NCI-H748 (cell line): ENCODE measurements around the gene PSMC3.
A peak's percentile ranks its signal among the peaks of the same experiment; 100 is the strongest.

ENCODE experiments used
- DNase-seq: peaks from one replicate; lab custom pipeline; 2025; ENCODE audit not compliant: unreplicated experiment; lab: John Stamatoyannopoulos, UW

Gene PSMC3

DNA sequence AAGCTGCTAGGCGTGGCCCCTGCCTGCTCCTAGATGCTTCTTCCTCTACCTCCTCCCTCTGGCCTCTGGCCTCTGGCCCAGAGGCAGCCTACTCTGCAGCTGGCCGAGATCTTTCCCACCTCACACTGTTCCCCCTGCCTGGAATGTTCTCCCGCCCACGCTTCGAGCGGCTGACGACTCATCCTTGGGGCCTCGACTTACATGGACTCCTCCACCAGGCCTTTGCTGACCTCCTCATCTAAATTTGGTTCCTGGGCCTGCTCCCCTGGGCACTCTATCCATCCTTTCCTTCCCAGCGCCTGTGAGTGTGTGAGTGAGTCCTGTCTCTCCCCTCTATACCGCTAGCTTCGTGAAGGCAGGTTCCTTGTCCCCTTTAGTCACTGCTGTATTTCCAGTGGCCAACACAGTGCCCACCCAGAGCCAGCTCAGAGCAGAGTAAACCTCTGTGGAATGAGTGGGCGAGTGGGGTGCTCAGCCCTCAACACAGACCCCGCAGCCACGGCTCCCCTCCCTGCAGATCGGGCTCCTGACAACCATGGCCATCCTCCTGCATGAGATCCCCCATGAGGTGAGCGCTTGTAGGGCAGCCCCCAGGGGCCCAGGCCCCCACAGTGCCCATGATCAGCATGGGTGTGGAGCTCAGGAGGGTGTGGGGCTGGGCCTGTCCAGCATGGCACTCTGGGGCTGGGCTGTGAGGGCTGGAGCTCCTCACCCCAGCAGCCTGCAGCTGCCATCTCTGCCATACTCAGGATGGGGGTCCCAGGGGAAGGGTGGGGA lies 12.1 kb downstream of the PSMC3 start:
- DNase-seq: no peak

DNA sequence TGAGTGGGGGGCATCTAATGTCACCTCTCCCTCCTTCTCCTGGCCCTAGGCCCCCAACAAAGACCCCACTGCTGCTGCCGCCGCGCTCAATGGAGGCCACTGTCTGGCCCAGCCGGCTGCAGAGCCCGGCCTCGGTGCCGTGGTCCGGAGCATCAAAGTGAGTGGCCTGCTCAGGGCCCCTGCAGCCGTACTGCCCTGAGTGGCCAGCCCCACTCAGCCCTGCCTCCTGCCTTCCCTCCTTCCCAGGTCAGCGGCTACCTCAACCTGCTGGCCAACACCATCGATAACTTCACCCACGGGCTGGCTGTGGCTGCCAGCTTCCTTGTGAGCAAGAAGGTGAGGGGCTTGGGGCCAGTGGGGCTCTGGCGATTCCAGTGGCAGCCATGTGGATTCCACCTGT lies 12.9 kb downstream of the PSMC3 start:
- DNase-seq: no peak

DNA sequence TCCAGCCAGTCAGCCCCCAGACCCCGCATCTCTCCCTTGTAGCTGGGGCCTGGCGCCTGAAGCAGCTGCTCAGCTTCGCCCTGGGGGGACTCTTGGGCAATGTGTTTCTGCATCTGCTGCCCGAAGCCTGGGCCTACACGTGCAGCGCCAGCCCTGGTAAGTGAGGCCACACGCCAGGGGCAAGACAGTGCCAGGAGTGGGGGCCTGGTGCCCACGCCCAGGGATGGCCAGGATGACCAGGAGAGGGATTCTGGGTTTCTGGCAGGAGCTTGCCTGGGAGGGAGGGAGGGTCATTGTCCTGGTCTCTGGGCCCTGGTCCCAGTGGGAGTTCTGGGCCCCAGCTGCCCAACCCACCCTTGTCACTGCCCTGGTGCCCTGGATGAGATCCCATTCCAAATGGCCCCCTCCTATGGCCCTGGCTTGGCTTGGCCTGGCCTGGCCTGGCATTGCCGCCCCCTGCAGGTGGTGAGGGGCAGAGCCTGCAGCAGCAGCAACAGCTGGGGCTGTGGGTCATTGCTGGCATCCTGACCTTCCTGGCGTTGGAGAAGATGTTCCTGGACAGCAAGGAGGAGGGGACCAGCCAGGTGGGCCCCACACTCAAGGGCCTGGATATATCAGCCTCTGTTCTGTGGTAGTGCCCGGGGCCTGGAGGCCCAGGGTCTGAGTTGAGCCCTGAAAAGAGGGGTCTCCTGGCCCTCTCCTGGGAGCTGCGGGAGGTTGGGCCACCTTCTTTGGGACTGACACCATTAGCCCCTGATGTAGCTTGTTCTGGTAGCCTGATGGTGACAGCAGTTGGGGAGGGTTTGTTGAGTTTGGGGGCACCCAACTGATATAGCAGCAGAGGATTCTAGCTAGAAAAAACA lies 14.1 kb downstream of the PSMC3 start:
- DNase-seq: peak; percentile 38

DNA sequence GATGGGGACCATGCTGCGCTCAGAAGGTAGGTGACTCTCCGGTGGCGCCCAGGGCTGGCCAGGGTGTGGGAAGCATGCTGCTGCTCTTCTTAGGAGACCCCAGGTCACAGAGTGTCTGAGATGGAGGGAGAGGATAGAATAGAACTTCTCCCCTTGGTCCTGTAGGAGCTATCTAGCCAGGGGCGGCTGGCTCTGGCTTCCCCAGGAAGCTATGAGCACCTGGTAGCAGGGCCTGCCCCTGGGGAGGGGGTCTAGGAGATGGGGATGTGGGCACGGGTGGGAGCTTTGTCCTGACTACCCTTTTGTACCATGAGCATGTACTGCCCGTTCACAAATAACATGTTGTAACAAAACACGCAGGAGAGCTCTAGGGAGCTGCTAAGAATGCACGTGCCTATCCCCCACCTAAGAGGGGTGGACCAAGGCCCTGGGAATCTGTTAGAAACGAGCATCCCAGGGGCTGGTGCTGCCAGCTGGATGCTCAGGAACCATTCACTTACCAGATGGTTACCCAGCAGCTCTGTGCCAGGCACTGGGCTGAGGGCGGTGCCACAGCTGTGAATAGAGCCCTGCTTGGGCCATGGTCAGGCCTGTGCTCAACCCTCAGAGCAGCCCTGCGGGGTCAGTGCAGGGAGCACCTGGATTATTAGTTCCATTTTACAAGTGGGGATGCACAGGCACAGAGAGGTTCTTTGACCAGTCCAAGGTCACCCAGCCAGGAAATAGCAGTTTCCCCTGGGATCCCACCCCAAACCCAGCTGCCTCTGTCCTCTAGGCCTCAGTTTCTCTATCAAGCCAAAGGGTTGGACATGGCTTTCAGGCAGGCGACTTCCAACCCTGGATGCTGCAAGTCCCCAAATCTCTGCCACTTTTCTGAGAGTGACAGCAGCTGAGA lies 15.6 kb downstream of the PSMC3 start:
- DNase-seq: no peak

DNA sequence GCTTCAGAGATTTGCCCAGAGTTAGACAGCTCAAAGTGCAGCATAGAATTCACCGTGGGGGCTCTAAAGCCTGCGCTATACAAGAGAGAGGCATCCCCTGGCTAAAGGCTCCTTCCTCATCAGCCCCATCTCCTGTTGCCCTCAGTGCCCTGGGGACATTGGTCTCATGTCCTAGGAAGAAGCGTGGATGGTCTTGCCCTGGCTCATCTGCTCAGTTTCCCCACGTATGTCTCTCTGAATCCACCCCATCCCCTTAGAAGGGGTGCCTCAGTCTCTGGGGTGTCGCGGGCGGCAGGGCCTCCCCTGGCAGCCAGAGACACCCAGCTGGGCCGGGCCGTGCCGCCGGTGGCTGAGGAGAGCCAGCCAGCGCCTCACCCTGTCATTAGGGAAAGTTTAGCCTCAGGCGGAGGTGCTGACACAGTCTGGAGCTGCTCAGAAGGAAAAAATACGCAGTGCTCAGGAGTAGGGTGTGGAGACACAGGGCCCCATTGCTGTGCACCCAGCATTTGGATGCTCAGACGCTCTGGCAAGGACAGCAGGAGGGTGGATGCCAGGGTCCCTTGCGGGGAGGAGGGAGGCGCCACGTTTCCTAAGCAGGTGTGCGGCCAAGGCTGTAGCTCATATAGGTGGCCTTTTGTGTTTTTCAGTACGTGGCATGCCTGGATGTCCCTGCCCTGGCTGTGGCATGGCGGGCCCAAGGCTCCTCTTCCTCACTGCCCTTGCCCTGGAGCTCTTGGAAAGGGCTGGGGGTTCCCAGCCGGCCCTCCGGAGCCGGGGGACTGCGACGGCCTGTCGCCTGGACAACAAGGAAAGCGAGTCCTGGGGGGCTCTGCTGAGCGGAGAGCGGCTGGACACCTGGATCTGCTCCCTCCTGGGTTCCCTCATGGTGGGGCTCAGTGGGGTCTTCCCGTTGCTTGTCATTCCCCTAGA lies 16.5 kb downstream of the PSMC3 start:
- no peak for DNase-seq

DNA sequence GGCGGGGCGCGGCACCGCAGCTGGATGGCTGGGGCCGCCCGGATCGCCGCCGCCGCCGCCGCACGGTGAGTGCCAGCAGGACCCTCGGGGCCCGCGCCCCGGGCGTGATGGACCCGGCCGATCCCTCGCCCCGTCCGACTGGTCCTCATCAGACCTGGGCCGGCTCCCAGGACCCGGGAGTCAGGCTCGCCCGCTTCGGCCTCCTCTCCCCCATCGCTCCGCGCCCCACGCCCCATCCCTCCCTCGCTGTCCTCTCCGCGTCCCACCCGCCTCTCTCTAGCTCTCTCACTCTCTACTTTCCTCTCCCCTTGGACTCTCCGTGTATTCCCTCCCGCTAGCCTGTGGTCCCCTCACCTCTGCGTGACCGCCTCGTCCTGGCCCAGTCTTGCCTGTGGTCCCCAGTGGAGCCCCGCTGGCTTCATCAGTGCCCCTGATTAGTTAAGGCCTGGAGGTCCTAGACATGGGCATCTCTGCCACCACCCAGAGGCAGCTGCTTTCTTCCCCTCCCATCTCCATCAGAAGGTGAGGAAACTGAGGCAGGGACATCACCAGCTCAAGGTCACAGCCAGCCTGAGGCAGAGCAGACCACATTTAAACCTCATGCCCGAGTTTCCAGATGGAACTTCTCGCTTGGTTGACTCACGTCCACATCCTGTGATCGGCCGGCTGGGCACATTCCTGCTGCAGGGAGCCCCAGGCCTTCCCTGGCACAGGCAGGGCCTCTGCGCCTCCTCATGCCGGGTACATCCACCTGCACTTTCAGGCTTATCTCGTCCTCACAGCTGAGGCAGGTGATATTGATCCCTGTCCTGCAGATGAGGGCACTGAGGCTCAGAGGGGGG lies 17.4 kb downstream of the PSMC3 start:
- DNase-seq: peak; percentile 72

DNA sequence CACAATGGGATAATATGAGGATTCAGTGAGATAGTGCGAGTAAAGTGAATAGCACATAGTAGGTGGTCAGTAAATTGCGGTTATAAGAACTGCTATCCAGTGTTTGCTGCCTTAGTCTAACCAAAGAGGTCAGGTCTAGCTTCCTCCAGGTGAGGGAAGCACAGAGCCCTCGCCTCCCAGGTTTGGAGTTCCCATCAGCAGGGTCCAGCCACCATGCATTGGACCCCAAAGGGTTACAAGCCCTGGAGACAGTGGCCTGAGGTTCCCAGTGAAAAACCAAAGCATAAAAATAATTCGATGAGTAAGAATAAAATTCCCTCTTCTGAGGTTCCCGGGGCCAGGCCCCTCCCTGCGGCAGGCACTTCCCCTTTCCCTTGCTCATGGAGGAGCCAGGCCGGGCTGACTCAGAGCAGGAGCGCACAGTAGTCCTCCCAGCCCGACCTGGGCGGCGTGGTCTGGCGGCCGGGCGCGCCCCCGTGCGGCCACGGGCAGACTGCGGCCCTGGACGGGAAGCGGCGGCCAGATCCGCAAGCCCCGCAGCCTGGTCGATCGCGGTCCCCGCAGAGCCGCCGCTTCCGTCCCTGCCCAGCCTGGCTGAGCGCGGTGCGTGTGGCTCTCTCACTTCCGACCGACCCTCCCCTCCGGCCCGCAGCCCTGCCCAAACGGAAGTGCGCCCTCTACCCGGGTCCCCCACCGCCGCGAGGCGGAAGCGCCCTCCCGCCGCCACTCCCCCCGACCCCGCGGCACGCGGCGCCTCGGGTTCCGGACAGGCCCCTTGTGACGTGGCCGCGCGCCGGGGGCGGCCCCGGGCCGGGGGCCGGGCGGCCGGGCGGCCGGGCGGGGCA lies 18.3 kb downstream of the PSMC3 start, which contains the start of gene SLC39A13:
SLC39A13 (plus strand) TSS at position 845 of the 845 bp plus-strand sequence. CDS start 1,505 bp downstream, outside the sequence.
- DNase-seq: peak; percentile 95

DNA sequence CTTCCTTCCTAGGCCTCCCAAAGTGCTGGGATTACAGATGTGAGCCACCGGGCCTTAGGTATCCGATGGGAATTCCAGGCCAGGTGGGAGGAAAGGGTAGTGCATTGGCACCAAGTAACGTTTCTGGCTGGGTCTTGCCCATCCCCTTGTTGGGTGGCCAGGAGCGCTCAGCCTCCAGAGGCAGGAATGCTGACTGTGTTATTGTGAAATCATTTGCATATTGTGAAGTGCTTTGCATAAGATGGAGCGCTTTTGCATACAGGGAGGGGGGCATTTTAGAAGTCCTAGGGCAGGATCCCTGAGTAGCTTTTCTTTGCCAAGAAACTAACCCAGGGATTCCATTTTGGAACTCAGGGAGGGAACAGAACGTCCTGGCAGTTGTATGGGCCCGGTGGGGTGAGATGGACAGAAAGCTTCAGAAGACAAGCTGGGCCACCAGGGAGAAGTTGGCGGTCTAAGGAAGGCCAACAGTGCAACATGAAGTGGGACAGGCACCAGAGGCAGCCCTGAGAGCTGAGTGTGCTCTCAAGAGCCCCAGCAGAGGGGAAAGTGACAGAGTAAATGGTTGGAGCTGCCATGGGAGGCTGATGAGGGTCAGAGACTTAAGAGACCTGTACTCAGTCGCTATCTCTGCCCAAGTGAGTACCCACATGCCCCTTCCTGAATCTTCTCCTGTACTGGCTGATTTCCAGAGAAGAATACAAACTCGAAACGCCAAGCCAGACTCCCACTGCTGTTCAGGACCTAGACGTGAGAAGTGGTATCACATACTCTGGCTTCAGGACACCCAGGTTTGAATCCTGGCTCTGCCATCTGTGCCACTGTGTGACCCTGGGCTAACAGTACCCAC lies 19.1 kb downstream of the PSMC3 start:
- no peak for DNase-seq

DNA sequence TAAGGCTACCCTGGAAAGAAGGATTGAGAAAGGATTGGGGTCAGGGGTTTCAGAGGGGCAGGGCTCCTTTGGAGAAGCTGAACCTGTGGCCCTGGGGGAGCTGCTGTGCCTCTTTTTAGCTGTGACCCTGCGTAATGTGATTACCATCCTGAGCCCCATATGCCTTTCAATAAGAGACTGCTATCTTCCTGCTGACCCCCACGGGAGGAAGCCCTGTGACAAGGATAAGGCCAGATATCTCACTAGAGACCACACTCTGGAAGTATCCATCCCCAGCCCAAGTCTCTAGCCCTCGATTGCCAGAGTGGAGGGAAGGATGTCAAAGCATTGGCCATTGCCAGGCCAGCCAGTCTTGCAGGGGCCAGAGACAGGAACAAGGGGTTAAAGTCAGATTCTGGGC lies 22.7 kb downstream of the PSMC3 start:
- DNase-seq: no peak

DNA sequence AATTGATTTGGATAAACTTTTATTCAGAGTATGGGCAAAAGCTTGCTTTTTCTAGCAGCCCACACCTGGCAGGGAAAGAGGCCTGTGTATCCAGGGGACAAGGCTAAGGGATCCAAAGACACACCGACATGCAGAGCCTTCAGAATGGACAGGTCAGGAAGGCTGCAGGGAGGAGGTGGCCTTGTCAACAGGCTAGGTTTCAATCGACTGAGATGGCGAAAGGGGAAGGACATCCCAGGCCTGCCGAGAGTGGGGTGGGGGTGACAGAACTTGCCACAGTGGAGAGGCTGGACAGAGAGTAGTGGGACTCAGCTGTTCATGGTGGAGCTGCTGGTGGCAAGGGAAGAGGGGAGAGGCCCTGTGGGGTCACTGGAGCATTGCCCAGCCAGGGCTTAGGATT lies 23.1 kb downstream of the PSMC3 start:
- DNase-seq: no peak

DNA sequence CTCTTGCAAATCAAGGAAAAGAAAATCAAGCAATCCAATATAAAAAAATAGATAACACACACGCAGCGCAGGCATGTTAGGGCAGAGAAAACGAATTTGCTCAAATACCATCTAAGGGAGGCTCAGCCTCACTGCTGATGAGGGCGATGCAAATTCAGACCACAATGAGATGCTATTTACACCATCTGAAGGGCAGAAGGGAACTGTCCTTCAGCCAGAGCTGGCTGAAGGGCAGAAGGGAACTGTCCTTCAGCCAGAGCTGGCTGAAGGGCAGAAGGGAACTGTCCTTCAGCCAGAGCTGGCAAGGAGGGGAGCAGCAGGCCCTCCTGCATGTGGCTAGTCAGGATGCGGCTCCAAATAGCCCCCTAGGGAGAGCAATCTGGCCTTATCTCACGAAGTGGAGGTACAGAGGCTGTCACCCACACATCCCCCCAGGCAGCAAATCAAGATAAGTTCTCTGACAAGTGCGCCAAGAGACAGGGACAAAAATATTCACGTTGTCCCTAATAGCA lies 25.4 kb downstream of the PSMC3 start:
- DNase-seq: no peak

DNA sequence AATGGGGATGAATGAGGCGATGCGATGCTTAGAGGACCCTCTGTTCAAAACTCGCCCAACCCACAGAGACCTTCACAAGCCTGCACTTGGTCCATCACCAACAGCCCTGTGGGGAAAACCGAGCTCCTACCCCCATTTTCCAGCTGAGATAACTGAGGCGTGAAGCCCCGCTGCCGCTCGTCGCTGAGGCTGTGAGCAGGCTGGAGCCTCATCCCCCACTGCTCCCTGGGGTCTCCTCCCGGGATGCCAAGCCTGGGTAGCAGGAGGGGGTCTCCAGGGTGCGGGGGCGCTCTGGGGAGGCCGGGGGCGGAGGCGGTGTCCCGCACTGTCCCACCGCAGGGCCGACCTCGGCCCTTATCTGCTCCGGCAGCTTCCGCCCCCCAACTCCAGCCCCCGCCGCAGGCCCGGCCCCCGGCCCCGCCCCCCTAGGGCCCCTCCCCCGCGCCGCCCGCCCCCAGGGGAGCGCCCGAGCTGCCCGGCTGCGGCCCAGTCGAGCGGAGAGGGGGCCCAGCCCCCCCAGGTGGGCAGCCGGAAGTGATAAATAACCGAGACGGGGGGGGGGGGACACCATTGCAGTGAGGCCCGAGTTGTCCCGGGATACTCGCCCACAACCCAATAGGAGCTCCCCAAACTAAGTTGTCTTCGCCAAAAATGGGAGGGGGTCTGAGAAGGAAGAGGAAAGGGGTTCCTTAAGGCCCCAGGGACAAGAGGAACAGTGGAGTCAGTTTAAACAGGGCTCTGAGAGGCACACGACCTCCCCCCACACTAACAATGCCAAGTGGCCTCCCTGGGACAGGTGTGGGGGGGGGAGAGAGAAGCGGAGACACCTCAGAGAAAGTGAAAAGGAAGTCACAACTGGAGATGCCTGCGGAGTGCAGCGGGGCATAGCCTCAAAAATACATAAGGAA lies 26.1 kb downstream of the PSMC3 start:
- peak; percentile 38 for DNase-seq

DNA sequence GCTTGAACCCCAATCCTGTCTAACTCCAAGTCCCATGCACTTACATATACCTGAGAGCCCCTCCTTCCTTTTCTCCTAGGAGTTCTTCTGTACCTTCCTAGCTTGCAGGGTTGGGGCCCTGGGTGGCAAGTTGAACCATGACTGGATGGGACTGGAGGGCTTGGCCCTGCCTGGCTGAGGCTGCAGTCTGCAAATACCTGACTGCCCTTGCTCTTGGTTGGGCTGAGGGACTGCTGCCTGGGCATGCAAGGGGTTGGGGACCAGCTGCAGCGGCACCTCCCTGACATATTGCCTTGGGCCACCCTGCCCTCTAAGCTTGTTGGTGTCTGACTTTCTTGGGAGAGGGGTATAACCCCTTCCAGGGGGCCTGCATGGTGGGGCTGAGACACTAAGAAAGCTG lies 27.7 kb downstream of the PSMC3 start:
- DNase-seq: no peak

DNA sequence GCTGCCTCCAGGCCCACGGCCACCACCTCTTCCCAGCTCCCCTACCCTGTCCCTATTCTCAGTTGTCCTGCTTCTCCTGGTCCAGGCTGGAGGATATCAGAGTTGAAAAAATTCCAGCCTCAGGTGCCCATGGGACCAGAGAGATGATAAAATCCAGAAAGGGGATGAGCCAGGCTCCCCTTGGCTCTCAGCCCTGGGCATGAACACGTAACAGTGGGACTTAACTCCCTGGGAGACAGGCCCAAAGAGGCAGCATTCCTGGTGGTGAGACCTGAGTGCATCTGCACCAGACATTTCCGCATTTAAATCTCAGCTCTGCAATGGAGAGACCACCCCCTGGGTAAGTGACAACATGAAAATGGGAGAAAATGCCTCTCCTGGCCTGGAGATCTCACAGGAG lies 28.2 kb downstream of the PSMC3 start:
- DNase-seq: no peak

DNA sequence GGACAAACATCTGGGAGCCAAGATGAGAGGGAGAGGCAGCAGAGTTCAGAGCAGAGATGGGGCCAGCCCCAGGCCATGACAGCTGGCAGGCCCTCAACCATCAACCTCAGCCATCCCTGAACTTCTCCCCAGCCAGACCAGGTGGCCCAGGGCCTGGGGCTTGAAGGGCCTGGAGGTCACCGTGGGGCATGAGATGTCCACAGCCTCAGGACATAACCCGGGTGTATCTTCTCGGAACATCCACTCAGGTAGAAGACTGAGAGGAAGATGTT lies 30.3 kb downstream of the PSMC3 start:
- no peak for DNase-seq
